ENCODE measurements around the gene NFATC2.
"Not testable (repeated sequence)": the region's sequence is repeated elsewhere in the genome, so short reads cannot be mapped to it uniquely, and the experiment has no call there.

The NFATC2 gene

DNA sequence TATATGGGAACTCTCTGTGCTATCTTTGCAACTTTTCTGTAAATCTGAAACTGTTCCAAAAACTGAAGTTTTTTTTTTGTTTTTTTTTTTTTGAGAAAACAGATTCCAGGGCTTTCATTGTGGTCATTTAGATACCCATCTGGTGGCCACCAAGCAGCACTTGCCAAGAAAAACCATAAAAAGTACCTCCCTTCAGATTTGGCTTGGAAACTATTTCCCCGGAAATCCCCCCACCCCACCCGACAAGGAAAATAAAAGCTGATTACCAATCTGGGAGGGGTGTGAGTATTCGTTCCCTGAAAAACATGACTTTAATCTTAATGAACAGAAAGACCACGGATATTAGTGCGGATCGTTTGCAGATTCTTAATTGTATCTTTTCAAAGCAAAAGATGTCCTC is 1.9 kb downstream of the NFATC2 start:
- DNase-seq (ENCODE audit: low read depth in 2 of 2): no peak

DNA sequence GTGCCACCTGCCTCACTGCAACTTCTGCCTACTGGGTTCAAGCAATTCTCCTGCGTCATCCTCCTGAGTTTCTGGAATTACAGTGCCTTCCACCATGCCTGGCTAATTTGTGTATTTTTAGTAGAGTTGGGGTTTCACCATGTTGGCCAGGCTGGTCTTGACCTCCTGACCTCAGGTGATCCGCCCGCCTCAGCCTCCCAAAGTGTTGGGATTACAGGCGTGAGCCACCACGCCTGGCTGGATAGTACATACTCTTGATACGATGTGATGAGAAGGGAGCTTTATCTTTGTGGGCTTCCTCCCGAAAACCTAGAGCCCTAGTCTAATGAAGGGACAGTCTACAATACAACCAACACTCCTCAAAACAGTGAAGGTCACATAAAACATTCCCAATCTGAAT is 2.4 kb downstream of the NFATC2 start:
- DNase-seq (ENCODE audit: low read depth in 2 of 2): not testable (repeated sequence)

DNA sequence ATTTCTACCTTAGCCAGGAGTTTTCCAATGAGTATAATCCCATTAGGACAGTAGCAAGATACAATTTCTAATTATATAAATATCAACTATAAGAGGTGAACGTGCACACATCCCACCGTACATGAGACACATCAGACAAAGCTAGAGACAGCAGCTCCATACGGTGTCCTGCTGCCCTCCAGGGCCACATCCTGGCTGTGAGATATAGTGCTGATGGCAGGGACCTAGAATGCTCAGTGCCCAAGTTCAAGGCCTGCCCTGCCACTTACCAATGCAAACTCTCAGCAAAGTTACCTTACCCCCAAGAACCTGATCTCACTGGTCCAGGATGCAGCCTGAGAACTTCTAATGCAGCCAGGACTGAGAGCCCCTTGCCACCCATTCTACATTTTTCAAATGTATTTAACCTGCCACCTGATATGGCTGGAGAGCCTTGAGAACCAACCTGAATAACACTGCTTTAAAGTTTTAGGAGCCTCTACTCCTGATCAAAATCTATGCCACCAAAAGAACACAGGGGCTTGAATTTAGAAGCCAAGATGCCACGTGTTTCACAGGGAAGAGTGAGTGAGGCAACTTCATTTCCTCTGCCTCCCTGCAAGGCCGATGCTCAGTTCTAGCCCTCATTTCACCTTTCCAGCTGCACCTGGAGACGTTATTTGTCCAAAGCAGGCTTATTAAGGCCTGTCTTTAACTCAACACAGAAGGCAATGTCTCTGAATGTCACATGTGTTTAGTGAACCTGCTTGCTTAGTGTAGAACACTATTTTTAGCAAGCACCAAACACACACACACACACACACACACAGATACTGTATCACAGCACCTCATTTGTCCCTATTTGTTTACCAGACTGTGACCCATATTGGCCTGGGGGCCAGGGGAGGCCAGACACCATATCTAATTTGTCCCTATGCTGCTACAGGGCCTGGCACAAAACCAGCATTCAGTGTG is 6.1 kb downstream of the NFATC2 start:
- DNase-seq (ENCODE audit: low read depth in 2 of 2): no peak

DNA sequence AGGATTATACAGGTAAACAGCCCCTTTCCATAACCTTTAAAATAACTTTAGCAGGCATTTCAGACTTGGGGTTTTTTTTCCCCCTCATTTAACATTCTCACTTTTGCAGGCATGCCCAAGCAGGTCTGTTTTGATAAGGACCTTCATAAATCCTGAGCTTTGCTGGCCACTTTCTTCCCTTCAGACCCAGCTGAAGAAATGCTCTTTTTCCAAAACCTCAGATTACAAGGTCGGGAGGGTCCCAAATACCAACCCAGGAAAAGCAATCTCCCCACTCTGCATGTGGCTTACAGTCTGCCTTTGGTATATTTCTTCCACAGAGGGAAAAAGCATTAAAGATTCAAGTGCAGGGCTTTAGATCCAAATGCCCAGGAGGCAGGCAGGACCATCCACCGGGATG is 6.8 kb downstream of the NFATC2 start:
- no peak for DNase-seq (ENCODE audit: low read depth in 2 of 2)

DNA sequence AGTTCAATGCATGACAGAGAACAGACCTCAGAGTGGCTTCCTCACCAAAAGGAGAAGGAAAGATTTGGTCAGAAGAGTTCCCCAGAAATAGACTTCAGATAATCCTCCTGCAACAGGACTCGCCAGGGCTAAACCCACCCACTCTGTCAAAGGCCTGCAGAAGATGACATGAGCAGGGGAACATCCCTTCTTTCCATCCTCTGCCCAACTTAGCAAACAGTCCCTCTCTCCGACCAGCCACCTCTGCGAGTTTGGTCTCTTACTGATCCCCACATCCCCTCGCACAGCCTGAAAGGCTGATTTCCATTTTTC is 7.5 kb downstream of the NFATC2 start:
- DNase-seq (ENCODE audit: low read depth in 2 of 2): no peak

DNA sequence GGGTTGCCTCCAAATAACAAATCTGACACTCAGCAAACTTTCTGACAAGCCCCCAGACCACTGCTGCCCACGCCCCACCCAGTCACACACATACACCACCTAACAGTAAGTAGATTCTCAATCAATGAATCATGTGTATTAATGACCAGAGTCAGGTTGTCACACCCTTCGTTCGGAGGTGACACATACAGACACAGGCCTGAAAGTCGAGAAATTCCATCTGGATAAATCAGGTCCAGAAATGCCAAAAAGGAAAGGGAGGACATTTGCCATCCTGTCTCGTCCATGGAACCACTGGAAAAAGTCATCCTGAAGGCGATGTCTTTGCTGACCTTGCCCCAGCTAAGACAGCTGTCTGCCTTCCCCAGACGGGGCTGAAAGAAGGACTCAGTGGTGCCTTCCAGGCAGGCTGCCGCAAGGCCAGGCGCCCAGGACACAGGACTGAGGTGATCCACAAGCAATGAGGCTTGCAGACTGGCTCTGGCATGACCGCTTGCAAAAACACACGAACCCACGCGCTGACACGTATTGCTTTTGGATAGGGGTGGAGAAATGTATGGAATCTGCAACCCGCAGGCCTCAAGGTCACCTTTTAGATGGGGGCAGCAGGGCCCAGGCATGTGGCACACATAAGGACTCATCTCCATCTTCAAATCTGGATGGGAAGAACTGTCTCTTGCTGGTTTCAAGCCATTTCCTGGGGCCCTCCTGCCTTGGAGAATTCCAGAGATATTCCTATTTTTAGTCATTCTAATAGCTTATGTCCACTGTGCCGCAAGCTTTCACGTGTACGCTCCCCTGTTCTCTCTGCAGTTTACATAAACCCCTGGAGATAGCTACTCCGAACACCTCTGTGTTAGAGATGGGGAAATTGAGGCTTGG is 9.0 kb downstream of the NFATC2 start:
- DNase-seq (ENCODE audit: low read depth in 2 of 2): no peak

DNA sequence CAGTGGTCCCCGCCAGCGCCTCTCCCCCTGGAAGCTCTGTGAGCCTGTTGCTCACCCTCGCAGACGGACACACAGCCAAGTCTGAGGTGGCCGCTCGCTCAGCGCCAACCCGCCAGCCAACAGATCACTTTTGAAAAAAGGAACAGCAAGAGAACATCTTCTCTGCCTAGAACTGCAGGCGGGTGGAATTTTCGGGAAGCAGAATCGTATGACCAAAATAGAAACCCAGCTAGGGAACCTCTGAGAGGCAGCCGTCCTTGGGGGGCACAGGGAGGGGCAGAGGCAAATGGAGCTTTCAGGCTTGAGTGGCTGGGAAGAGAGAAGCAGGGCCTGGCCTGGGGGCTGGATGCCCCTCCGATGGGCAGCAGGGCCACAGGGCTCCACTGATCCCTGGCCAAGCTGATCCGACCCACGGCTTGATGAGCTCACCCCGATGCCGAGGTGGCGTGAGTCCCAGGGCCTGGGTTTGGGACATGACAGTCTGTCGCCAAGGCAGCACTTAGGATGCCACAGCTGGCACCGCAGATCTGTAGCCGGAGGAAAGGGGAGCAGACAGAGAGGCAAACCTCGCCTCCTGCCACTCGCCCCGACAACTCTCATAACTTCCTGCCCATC is 9.8 kb downstream of the NFATC2 start:
- DNase-seq (ENCODE audit: low read depth in 2 of 2): no peak

DNA sequence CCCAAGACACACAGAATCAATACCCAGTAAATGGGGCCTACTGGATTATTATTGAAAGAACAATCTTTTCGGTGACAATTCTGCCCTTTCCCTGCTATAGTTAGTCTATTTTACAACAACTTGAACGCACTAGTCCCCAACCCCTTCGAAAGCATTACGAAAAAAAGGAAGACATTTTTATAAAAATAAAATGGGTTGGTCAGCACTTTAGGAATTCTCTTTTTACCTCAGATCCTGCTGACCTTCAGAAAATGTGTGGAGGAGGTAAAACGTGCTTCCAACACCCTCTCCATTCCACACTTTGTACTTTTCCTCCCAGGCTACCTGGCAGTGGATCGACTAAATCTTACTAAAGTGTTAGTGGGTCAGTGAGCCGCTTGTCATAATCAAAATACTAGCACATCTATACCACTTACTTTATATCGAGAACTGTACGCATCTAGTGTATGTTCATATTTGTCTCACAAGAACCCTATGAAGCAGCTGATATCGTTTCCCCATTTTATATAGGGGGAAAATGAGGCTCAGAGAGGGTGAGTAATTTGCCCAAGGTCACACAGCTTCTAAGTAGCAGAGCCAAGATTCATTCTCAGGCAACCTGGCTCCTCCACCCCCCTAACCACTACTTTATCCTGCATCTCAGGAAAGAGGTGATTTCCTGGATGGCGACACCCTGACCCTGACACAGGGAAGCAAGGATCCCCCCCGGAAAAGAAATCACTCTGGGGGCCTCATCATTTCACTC is 10.6 kb downstream of the NFATC2 start:
- no peak for DNase-seq (ENCODE audit: low read depth in 2 of 2)

DNA sequence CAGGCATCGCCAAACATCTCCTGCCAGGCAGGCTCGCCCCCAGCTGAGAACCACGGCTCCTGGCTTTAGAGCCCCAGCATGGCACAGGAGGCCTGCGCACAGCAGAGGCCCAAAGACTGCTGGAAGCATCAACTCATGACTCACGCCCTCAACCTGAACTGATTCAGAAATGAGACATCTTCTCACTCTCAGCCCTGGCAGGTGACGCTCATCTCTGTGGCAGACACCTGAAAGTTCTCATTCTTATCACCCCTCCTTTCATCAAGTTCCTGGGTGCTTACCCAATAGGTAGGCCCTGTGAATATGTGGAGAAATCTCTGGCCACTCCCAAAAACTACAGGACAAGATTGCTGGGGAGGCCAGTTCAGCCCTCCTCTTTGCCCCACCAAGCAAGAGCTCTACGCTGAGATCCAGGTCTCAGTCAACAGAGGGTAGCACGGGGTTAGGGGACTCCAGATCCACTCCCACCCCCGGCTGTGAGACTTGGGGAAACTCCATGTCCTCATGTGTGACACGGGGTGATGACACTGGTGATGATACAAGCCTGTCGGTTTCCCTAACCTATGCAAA is 11.3 kb downstream of the NFATC2 start:
- peak; percentile 60 to 63 for DNase-seq (ENCODE audit: low read depth in 2 of 2)

DNA sequence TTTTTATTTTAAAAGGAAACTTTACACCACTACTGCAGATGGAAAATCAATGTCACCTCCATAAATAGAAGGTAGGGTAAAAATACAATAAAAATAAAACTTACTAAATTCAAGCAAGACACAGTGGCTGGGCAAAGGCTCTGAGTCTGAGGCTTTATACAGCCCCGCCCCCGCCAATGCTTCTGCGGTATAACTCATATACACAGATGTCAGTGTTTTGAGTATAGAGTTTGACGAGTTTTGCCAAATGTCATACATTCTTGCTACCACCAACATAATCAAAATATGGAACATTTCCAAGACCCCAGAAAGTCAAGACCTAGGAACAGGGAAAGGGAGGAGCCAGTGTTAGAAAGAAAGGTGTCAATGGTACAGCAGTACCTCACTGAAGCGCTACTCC is 12.8 kb downstream of the NFATC2 start:
- peak; percentile 60 to 72 for DNase-seq (ENCODE audit: low read depth in 2 of 2)

DNA sequence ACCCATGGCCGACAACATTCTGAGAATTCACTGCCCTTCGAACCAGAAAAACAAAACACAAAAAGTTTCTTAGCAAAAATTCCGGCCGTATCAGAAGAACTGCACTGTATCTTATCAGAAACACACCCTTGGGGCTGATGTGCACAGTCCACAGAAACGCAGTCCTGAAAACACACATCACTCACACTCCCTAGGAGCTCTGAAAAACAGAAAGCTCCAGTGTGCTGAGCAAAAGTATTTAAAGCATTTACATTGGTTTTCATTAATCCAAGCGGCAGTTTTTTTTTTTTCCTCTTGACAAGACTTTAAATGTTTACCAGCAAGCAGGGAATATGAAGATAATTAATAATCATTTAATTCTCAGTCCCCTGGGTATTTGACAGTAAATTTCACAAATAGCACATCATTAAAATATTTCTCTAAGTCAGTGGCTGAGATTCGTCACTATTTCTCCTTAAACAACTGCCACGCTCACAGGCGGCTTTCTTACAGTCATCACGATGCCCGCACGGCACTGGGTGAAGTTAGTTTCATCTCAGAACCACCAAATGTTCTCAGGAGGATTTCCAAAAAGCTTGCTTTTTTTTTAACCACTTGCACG is 13.3 kb downstream of the NFATC2 start:
- DNase-seq (ENCODE audit: low read depth in 2 of 2): peak in 1 of 2 donors; percentile 46

DNA sequence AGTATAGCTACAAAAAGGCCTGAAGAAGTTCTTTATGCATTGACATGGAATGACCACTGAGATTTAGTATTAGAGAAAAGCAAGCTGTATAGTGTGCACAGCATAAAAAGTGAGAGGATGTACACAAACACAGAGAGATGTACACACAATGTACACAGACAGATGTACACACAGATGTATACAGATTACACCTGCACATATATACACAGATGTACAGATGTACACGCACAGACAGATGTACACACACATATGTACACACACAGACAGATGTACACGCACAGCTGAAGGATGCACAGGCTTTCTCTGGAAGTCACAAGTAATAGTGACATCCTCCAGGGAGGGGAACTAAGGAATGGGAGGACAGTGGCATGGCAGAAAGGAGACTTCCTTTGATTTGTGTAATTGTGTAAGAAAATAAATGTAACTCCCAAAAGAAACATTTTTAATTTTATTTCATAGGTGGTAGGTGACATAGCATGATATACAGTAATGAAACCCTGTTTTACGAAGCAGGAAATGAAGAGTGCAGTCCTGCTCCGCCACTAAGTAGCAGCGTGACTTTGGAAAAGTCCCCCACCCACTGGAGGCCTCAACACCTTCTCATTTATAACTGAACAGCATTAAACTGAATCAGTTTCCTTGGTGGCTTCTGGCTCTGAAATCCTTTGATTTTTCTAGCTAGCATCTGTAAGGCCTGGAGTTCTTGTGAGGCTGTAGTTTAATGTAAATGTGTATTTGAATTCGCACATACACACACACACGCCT is 14.1 kb downstream of the NFATC2 start:
- peak; percentile 39 to 51 for DNase-seq (ENCODE audit: low read depth in 2 of 2)

DNA sequence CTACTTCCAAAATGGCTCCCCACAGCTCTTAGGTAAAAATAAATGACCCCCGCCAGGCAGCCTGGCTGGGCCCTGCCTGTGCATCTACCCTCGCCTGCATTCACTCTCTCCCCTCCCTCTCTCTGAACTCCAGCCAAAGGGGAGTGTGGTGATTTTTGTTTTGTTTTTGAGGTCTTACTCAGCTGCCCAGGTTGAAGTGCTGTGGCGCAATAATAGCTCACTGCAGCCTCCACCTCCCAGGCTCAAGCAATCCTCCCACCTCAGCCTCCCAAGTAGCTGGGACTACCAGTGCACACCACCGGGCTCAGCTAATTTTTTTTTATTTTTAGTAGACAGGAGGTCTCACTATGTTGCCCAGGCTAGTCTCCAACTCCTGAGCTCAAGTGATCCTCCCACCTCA is 15.8 kb downstream of the NFATC2 start:
- no peak for DNase-seq (ENCODE audit: low read depth in 2 of 2)

DNA sequence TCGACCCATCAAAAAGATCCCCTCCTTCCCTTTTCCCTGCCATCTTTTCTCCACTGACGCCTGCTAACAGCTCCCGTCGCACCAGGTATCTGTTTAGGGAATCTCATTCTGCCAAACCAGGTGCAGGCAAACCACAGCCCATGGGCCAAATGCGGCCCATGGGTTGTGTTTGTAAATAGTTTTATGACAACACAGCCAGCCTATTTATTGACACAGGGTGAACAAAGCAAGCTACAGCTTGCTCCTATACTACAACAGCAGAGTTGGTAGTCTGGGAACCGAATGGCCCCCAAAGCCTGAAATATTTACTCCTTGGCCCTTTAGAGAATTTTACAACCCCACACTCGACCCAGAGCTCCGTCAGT is 16.4 kb downstream of the NFATC2 start:
- DNase-seq (ENCODE audit: low read depth in 2 of 2): no peak

DNA sequence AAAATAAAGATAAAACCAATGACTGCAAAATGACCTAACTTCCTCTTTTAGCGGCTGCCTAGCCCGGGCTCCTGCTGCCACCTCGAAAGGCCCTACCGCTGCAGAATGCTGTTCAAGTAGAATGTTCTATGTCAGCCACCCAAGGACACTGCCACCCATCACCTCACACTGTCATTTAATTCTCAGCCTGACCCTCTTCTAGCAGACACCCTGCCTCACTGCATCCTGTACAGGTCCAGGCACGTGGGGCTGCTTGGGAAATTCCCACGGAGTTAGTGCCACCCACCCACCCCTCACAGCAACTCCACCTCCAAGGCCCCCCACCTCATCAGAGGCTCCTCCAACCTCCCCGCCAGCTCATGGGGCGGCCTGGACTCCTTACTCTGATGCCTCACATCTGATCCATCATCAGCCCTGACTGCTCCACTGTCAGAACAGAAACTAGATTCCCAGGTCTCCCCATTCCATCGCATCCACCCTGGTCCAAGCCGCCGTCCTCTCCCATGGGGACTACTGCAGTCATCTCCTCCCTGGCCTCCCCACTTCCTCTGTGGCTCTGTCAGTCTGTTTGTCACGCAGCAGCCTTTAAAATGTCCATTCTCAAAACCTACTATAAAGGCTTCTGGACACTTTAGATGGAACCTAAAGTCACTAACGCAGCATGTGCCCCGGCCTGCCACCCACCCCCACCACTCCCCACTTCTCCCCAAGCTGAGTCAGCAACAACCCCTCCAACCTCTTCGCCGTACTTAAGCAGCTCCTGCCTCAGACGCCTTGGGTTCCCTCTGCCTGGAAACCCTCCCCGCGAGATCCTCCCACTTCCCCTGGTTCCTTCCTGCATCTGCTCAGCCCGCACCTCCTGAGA is 17.0 kb downstream of the NFATC2 start:
- peak; percentile 47 to 51 for DNase-seq (ENCODE audit: low read depth in 2 of 2)

DNA sequence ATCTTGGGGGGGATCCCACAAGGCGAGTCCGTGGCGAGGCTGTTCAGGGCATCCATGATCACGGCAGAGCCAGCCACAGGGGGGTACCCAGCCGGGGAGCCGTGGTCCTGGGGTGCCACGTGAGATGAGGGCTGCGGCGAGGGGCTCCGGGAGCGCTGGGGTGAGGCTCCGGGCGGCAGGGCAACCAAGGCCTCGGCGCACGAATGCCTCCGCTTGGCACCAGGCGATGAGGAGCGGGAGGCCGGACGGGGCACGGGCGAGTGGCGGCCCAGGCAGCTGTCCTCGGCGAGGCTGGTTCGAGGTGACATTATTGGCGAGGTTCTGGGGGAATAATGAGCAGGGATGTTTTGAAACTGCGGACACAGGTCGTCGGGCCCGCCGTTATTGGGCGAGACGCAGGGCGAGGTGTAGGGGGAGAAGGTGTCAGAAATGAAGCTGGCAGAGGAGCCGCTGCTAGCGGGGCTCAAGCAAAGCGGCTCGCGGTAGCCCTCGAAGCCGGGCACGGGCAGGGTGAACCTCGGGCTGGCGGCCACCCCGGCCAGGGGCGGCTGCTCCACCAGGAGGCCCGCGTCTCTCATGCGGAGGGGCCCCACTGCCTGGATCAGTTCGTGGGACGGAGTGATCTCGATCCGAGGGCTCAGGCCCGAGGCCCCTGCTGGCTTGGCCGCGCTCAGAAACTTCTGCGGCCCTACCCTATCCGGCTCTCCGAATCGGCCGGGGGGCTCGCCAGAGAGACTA is 19.1 kb downstream of the NFATC2 start:
- DNase-seq (ENCODE audit: low read depth in 2 of 2): no peak

DNA sequence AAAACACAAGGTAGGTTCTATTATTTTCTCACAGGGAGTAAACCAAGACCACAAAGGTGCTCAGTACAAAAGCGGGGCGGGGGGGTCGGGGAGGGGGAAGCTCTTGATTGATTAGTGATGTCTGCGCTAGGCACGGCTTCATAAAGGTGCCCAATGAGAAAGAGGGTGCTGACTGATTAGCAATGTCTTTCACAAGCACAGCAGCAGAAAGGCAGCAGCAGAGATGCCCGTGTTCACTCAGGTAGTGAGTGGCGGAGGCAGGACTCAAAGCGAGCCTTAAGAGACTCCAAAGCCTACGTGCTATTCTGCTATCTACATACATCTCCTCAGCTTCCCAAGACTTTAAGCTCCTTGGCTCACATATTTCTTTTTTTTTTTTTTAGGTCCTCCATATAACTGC is 20.3 kb downstream of the NFATC2 start:
- no peak for DNase-seq (ENCODE audit: low read depth in 2 of 2)

DNA sequence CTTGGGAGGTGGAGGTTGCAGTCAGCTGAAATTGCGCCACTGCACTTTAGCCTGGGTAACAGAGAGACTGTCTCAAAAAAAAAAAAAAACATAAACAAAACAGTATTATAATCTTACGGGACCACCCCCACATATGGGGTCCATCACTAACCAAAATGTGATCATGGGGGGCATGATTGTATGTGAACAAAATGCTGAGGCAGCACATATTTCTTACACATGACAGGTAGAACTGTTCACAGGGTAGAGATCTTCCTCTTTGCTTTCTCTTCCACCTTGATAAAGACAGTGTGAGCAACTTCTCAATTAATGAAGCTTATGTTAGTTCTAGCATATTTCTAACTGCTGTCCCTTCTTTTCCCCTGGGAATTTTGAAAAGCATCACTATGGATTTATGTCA is 24.7 kb downstream of the NFATC2 start:
- DNase-seq (ENCODE audit: low read depth in 2 of 2): no peak

DNA sequence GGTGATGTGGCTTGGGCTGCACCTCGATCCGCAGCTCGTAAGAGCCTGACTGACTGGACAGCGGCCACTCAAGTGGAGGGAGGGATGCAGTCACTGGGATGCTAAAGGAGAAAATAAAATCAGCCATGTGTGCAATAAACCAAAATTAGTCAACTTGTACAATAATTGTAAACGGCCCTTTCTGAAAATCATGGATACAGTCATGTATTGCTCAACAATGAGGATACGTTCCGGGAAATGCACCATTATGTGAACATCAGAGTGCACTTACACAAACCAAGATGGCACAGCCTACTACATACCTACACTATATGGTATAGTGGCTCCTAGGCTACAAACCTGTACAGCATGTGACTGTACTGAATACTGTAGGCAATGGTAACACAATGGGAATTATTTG is 25.7 kb downstream of the NFATC2 start:
- no peak for DNase-seq (ENCODE audit: low read depth in 2 of 2)

Measured in stimulated activated CD4-positive, alpha-beta T cell treated with anti-CD3 and anti-CD28 coated beads, Interleukin-1b, Interleukin-23, amount 100 ng/mL, for 4 hours (primary cell).